GM18951 (cell line): Measurements from ENCODE around the gene GATA3.

Experiments used
- POLR2A ChIP-seq: IDR thresholded peaks from 4 replicates; pipeline ENCODE4 v1.6.1; 2011; ENCODE audit warnings: mild to moderate bottlenecking; ENCODE audit not compliant: insufficient read length, insufficient read depth; ENCODE audit errors: extremely low read depth
- in situ Hi-C: fragments of 300-500 bp; cut with MboI; formaldehyde crosslinking; loops from one replicate; pipeline ENCODE4 v1.12.0; 2022; ENCODE audit warnings: low sequenced_read_pairs, mixed read lengths, inconsistent platforms; ENCODE audit not compliant: unreplicated experiment

Gene GATA3

DNA sequence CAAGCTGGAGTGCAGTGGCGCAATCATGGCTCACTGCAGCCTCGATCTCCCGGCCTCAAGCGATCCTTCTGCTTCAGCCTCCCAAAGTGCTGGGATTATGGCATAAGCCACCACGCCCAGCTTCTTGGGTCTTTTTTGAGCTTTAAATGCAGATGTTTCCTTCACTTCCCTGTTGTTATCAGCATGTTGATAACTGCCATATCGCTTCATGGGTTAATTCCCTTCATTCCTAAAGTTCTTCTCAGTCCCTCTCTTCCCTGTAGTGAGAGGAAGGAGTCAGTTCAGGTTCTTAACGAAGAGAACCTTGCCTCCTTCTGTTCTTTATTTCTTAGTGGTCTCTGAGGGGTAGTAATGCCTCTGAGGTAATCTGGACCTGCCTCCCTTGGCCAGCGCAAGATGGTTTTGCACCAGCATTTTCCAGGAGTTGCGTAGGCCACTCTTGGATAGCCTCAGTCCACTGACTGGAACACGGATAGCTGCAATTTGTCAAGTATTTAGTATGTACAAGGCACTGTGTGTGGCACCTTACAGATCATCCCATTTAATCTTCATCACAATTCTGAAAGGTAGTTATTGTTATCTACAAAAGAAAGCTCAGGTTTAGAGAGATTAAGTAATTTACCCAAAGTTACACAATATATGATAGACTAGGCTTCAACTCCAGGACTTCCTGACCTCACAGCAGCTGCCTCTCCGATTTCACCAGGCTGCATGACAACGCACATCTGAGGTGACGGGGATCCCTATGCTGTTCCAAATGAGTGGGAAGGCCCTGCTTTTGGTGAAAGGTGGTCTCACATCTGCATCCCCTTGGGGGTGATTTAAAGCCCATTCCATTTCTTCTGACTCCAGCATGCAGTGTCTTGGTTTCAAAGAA lies 60.5 kb downstream of the GATA3 start:
- TF ChIP-seq POLR2A: no peak
- in situ Hi-C loops: no loop called here

DNA sequence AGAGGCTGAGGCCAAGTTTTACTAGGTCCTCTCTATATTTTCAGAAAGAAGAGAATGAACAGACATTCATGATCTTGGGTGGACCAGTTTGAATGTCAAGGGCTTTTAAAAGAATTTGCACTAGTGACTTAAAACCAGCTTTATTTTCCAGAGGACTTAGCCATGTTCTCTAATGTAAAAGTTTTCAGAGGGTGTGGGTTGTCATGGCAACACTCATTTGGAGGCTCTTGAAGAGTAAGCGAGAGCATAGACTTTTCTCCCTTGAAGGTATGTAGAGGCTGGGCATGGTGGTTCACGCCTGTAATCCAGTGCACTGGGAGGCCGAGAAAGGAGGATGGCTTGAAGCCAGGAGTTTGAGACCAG lies 61.1 kb downstream of the GATA3 start:
- no peak for TF ChIP-seq POLR2A
- in situ Hi-C loops: no loop called here

DNA sequence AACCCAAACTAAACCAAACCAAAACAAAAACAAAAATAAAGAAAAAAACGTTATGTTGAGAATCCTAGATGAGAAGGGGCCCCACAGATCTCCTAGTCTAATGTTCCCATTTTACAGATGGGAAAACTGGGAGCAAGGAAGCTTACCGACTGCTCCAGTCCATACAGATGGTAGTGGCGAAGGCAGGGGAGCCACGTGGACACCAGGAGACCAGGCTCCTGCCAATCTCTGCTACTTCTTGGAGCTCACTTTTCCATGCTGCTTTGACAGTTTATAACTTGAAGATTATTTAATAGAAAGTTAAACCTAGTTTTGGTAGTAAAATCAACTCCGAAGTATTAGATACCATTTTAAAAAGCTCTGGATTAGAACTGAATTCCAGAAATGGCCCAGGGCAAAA lies 62.0 kb downstream of the GATA3 start:
- TF ChIP-seq POLR2A: no peak
- in situ Hi-C loops: no loop called here

DNA sequence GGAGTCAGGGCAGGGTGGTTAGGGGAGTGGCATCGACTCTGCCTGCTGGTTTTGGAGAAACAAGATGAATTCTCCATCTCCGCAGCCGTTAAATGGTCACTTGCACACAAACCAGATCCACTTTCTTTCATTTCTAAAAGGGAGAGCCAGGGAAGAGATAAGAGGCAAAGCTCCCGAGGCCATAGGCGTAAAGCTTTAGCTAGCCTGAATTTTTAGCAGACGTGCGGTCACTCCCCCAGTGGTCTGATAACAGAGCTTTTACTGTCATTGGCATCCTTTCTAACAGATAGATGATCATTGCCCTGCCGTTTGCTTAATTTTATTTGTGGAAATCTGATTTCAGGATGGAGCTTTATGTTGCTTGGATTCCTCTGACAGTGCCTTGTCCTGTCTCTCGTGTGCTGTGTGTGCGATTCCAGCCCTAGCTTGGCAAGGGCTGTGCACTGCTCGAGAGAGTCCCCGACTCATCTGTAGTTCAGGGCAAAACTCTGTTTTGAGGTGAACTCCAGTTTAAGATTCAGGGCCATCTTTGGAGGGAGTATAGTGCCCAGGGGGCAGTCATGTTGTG lies 62.5 kb downstream of the GATA3 start:
- in situ Hi-C loops: no loop called here
- no peak for TF ChIP-seq POLR2A

DNA sequence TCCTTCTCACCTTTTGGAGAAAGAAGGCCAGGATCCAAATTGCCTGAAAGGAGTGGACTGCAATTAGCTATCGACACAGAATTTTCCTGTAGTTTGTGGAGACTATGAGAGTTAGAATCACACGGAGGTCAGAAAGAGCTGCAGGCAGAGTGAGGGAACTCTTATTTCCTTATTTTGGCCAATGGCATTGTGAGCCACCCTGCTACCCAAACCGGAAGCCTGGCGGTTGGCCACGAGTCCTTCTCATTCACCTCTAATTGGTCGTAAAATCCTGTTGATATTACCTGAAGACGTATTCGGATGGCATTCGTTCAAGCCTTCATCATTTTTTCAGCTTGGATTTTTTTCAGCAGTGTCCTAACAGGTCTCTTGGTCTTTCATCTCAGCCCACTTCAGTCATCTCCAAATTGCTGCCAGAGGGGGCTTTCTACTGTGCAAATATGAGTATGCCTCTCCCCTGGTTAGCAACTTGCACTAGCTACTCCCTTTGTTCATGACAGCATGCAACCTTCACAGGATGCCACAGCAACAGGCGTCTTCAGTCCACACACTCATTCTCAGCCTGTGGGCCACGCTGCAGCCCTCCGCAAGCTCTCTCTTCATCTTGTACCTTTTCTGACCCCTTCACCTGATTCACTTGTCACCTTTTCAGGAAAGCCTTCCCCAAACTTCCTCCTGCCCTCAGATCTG lies 66.9 kb downstream of the GATA3 start:
- in situ Hi-C loops: no loop called here
- TF ChIP-seq POLR2A: no peak

DNA sequence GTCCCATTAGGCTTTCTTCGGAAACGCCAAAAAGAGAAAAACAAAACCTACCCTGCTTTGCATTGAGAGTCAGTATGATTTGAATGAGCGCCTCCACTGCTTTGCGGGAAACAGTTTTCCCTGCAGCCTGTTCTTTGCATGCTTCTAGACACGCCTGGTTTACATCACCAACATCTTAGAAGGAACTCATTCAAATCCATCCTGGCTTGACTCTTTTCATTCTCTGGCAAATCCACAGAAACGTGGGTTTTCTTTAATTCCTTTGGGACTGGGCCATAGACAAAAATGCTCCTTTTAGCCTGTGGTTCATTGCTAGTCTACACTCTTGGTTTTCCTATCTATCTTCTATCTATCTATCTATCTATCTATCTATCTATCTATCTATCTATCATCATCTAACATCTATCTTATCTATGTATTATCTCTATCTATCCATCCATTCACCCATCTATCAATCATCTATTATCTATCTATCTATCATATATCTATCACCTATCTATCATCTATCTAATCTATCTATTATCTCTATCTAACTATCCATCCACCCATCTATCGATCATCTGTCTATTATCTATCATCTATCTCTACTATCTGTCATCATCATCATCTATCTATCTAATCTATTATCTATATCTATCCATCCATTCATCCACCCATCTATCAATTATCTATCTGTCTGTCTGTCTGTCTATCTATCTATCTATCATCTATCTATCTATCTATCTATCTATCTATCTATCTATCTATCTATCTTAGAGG lies 68.3 kb downstream of the GATA3 start:
- in situ Hi-C loops: no loop called here
- TF ChIP-seq POLR2A: no peak

DNA sequence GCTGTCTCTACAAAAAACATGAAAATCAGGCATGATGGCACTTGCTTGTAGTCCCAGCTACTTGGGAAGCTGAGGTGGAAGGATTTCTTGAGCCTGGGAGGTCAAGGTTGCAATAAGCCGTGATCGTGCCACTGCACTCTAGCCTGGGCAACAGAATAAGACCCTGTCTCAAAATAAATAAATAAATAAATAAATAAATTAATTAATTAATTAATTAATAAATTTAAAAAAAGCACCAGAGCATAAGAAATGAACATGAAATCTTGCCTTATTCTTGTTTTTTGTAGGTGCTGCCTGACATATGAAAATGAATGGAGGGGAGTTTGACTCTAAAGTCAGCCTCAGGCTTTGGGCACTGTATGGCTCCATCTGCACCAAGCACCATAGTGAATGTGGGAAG lies 69.9 kb downstream of the GATA3 start:
- no peak for TF ChIP-seq POLR2A
- in situ Hi-C loops: no loop called here
